H1 (cell line): ENCODE results near the gene THAP4. TPM values are rescaled to one million over a fixed set of nuclear protein-coding genes. Genes with fewer than 3 reads are reported as not detected.

Source experiments
- CTCF ChIA-PET: fragments of 300-600 bp; sonication (Branson Sonifier 250); formaldehyde crosslinking; loops from one replicate; lab custom pipeline; 2021; ENCODE audit not compliant: partially characterized antibody; lab: Charles Lee
- POLR2A ChIA-PET: fragments of 300-600 bp; sonication (Branson Sonifier 250); formaldehyde crosslinking; loops from one replicate; lab custom pipeline; 2021; ENCODE audit warnings: inconsistent platforms; ENCODE audit not compliant: partially characterized antibody; lab: Charles Lee
- DNase-seq, 2 experiments: peaks; one replicate each; pipeline versions ENCODE4 v3.0.0 to v3.0.0-alpha.2; 2010 to 2022; ENCODE audit warnings: low spot score in 2 of 2, low read depth in 1 of 2, mixed read lengths in 1 of 2
- FAIRE-seq: peaks from 2 replicates; lab custom pipeline; 2011; peaks lifted over from hg19 to GRCh38; lab: Jason Lieb, UNC
- H2AFZ ChIP-seq: 2 replicates; pipeline ENCODE4 v1.8.1; 2012; ENCODE audit warnings: low read length, inconsistent platforms
- H2AK5ac ChIP-seq: 2 replicates; pipeline ENCODE4 v1.6.1; 2013; ENCODE audit warnings: low read depth, low read length
- H2BK120ac ChIP-seq: replicated peaks from 2 replicates; pipeline ENCODE3; 2013; ENCODE audit warnings: low read depth, low read length, inconsistent platforms
- H2BK12ac ChIP-seq: 2 replicates; pipeline ENCODE4 v1.6.1; 2013; ENCODE audit warnings: low read depth, low read length
- H2BK15ac ChIP-seq: 2 replicates; pipeline ENCODE4 v1.6.1; 2013; ENCODE audit warnings: low read length
- H2BK20ac ChIP-seq: 2 replicates; pipeline ENCODE4 v1.6.1; 2013; ENCODE audit warnings: low read length
- H2BK5ac ChIP-seq: 2 replicates; pipeline ENCODE4 v1.6.1; 2013; ENCODE audit warnings: low read depth, low read length
- H3K14ac ChIP-seq: 2 replicates; pipeline ENCODE4 v1.6.1; 2013; ENCODE audit warnings: inconsistent platforms; ENCODE audit not compliant: insufficient read length
- H3K18ac ChIP-seq: 2 replicates; pipeline ENCODE4 v1.6.1; 2013; ENCODE audit warnings: low read length; ENCODE audit errors: extremely low read depth
- H3K23ac ChIP-seq: 2 replicates; pipeline ENCODE4 v1.6.1; 2013; ENCODE audit warnings: inconsistent platforms; ENCODE audit not compliant: insufficient read length
- H3K23me2 ChIP-seq: 2 replicates; pipeline ENCODE4 v1.6.1; 2013; ENCODE audit warnings: low read depth, low read length
- H3K27ac ChIP-seq: 2 replicates; pipeline ENCODE4 v1.6.1; 2011; ENCODE audit warnings: low read depth, low read length, inconsistent platforms
- H3K27me3 ChIP-seq, 4 experiments: replicated peaks in 1 of 4; 1 replicate in 1 of 4; 2 replicates in 3 of 4; pipeline versions ENCODE4 v1.6.1 to v1.8.1; 2011 to 2013; ENCODE audit warnings: low read length in 3 of 4, mild to moderate bottlenecking in 3 of 4, inconsistent platforms in 2 of 4, mixed read lengths in 2 of 4, moderate library complexity in 1 of 4; ENCODE audit not compliant: control insufficient read depth in 3 of 4, insufficient read depth in 3 of 4; ENCODE audit errors: extremely low read depth in 1 of 4
- H3K36me3 ChIP-seq, 4 experiments: 2 replicates each; pipeline versions ENCODE4 v1.6.1 to v1.8.1; 2011 to 2013; ENCODE audit warnings: mild to moderate bottlenecking in 4 of 4, low read length in 3 of 4, moderate library complexity in 2 of 4, control low read depth in 1 of 4, inconsistent platforms in 1 of 4; ENCODE audit not compliant: insufficient read depth in 4 of 4, control insufficient read depth in 2 of 4
- H3K4ac ChIP-seq: replicated peaks from 2 replicates; pipeline ENCODE3; 2013; ENCODE audit warnings: low read length, low read depth, mixed read lengths, inconsistent platforms; ENCODE audit not compliant: insufficient read length
- H3K4me1 ChIP-seq, 4 experiments: replicated peaks in 1 of 4; 1 replicate in 1 of 4; 2 replicates in 3 of 4; pipeline versions ENCODE4 v1.6.1 to v1.8.1; 2011 to 2013; ENCODE audit warnings: low read length in 3 of 4, inconsistent platforms in 2 of 4, mixed read lengths in 1 of 4; ENCODE audit not compliant: insufficient read depth in 4 of 4, control insufficient read depth in 3 of 4
- H3K4me2 ChIP-seq, 2 experiments: 2 replicates each; pipeline versions ENCODE4 v1.6.1 to v1.8.1; 2011 to 2013; ENCODE audit warnings: low read depth in 2 of 2, low read length in 2 of 2, control low read depth in 1 of 2, inconsistent platforms in 1 of 2, mild to moderate bottlenecking in 1 of 2; ENCODE audit not compliant: insufficient read depth in 1 of 2
- H3K4me3 ChIP-seq, 4 experiments: fragments of 200-600, 300-600 bp in 1 of 4; sonication (generic), shearing (Covaris generic), sonication (Bioruptor Twin) in 1 of 4; 2 replicates each; pipeline versions ENCODE4 v1.5.1 to v1.8.1; 2011 to 2016; ENCODE audit warnings: low read length in 4 of 4, low read depth in 3 of 4, control low read depth in 2 of 4, inconsistent platforms in 2 of 4, mild to moderate bottlenecking in 2 of 4, mixed read lengths in 1 of 4, moderate library complexity in 1 of 4; ENCODE audit not compliant: insufficient read depth in 2 of 4; ENCODE audit errors: extremely low read depth in 1 of 4
- H3K56ac ChIP-seq: replicated peaks from 2 replicates; pipeline ENCODE3; 2013; ENCODE audit warnings: low read depth, mild to moderate bottlenecking, mixed read lengths, low read length, inconsistent platforms; ENCODE audit not compliant: insufficient read length
- H3K79me1 ChIP-seq: 2 replicates; pipeline ENCODE4 v1.6.1; 2013; ENCODE audit warnings: low read depth, low read length, control low read depth
- H3K79me2 ChIP-seq, 2 experiments: 2 replicates each; pipeline versions ENCODE4 v1.6.1 to v1.8.1; 2012 to 2013; ENCODE audit warnings: low read length in 2 of 2, mild to moderate bottlenecking in 2 of 2, inconsistent platforms in 1 of 2; ENCODE audit not compliant: insufficient read depth in 2 of 2, control insufficient read depth in 1 of 2
- H3K9ac ChIP-seq, 4 experiments: replicated peaks in 1 of 4; 1 replicate in 1 of 4; 2 replicates in 3 of 4; pipeline versions ENCODE4 v1.6.1 to v1.8.1; 2011 to 2013; ENCODE audit warnings: low read depth in 3 of 4, low read length in 3 of 4, control low read depth in 2 of 4, mild to moderate bottlenecking in 2 of 4, moderate library complexity in 2 of 4, inconsistent platforms in 1 of 4; ENCODE audit errors: extremely low read depth in 1 of 4
- H3K9me3 ChIP-seq, 2 experiments: 2 replicates each; pipeline versions ENCODE4 v1.6.1 to v1.8.1; 2012 to 2013; ENCODE audit warnings: mild to moderate bottlenecking in 2 of 2, moderate library complexity in 2 of 2, control low read depth in 1 of 2, inconsistent platforms in 1 of 2, low read depth in 1 of 2, low read length in 1 of 2, mixed read lengths in 1 of 2; ENCODE audit not compliant: insufficient read depth in 2 of 2
- H4K20me1 ChIP-seq, 2 experiments: replicated peaks in 1 of 2; 2 replicates each; pipeline versions ENCODE3 to v1.8.1; 2011 to 2013; ENCODE audit warnings: inconsistent platforms in 2 of 2, low read length in 2 of 2, mild to moderate bottlenecking in 1 of 2; ENCODE audit not compliant: insufficient read depth in 2 of 2, control insufficient read depth in 1 of 2
- H4K5ac ChIP-seq: 2 replicates; pipeline ENCODE4 v1.6.1; 2013; ENCODE audit warnings: low read length, low read depth, mixed read lengths, inconsistent platforms; ENCODE audit not compliant: insufficient read length
- H4K8ac ChIP-seq: 2 replicates; pipeline ENCODE4 v1.8.0; 2013; ENCODE audit warnings: mild to moderate bottlenecking, moderate library complexity, low read length, inconsistent platforms; ENCODE audit not compliant: insufficient read depth; ENCODE audit errors: extremely low read depth
- H4K91ac ChIP-seq: replicated peaks from 2 replicates; pipeline ENCODE3; 2013; ENCODE audit warnings: low read length, mixed read lengths, inconsistent platforms; ENCODE audit not compliant: insufficient read length
- BCL11A ChIP-seq, 2 experiments: IDR thresholded peaks; one replicate each; pipeline ENCODE4 v1.6.1; 2011; ENCODE audit warnings: low read depth in 2 of 2, low read length in 2 of 2, mild to moderate bottlenecking in 2 of 2
- E2F6 ChIP-seq: IDR thresholded peaks from 2 replicates; pipeline ENCODE4 v1.6.1; 2012; ENCODE audit warnings: inconsistent platforms
- HDAC6 ChIP-seq: IDR thresholded peaks from one replicate; pipeline ENCODE4 v1.7.1; 2012; ENCODE audit warnings: low read depth, mild to moderate bottlenecking, inconsistent platforms, low read length, moderate library complexity
- KDM5A ChIP-seq: fragments of 200-600 bp; IDR thresholded peaks from 2 replicates; pipeline ENCODE4 v1.7.1; 2012; ENCODE audit warnings: mild to moderate bottlenecking, low read length, inconsistent platforms, mixed read lengths
- MAFK ChIP-seq: IDR thresholded peaks from 2 replicates; pipeline ENCODE4 v1.6.1; 2012; ENCODE audit warnings: low read depth, mild to moderate bottlenecking, improper control_type of control experiment, low read length
- RBBP5 ChIP-seq: IDR thresholded peaks from 2 replicates; pipeline ENCODE4 v1.7.1; 2012; ENCODE audit warnings: low read depth, mild to moderate bottlenecking, inconsistent platforms, low read length, moderate library complexity, borderline replicate concordance
- RFX5 ChIP-seq: IDR thresholded peaks from 2 replicates; pipeline ENCODE4 v1.6.1; 2011; ENCODE audit warnings: low read depth, low read length, improper control_type of control experiment, borderline replicate concordance
- SIN3A ChIP-seq, 2 experiments: IDR thresholded peaks in 1 of 2; conservative IDR thresholded peaks in 1 of 2; 2 replicates each; pipeline ENCODE4 v1.6.1; 2011 to 2012; ENCODE audit warnings: low read length in 2 of 2, improper control_type of control experiment in 1 of 2, low read depth in 1 of 2, mild to moderate bottlenecking in 1 of 2
- SUZ12 ChIP-seq: fragments of 200-600 bp; sonication (generic); IDR thresholded peaks from 2 replicates; pipeline ENCODE4 v1.6.1; 2012; ENCODE audit warnings: mild to moderate bottlenecking, inconsistent platforms, low read length, moderate library complexity, mixed read lengths
- TEAD4 ChIP-seq: IDR thresholded peaks from 2 replicates; pipeline ENCODE4 v1.6.1; 2012; ENCODE audit warnings: low read depth, low read length, inconsistent platforms, mixed read lengths
- YY1 ChIP-seq: IDR thresholded peaks from 2 replicates; pipeline ENCODE4 v1.6.1; 2011; ENCODE audit warnings: low read depth, mild to moderate bottlenecking, low read length
- WGBS, 2 experiments: shearing (Covaris generic) in 1 of 2; methylation state at CpG; one replicate each; pipeline versions ENCODE4 v1.1.6 to v1.1.7; 2013 to 2015; ENCODE audit warnings: low lambda C conversion rate in 2 of 2, mixed read lengths in 2 of 2, inconsistent platforms in 1 of 2, low coverage in 1 of 2, missing lambda C conversion rate in 1 of 2; ENCODE audit not compliant: insufficient replicate concordance in 2 of 2, insufficient coverage in 1 of 2, insufficient read length in 1 of 2; ENCODE audit errors: extremely low coverage in 1 of 2, missing lambda C conversion rate in 1 of 2; 5-methylcytosine and 5-hydroxymethylcytosine counted together
- polyA plus RNA-seq, 7 experiments: library from polyadenylated mRNA; depleted of rRNA in 3 of 7; stranded (reverse) in 5 of 7; unstranded in 2 of 7; fragments of >200 nt in 5 of 7; fragments of 200-250 nt in 2 of 7; gene quantifications; 1 replicate in 5 of 7; 2 replicates in 1 of 7; 4 replicates in 1 of 7; pipeline versions ENCODE4 v1.2.1 to v1.2.3, GENCODE V29; 2011 to 2013; ENCODE audit warnings: missing spikeins in 2 of 7, mixed read lengths in 2 of 7
- total RNA-seq: library from RNA; stranded (reverse); fragmentation: NEBNext Ultra II Directional; extraction: Animal tissue kit (Norgen Biotek cat#: 25700); gene quantifications from 2 replicates; pipeline ENCODE4 v1.2.1, GENCODE V29; 2021

Gene THAP4
- total and polyA plus RNA-seq, 2 of the 8 experiments (the other 6 are each of a cell fraction or from before 2014, with no cell fraction given), result 78.9 to 83.6 TPM

GRCh38 chr2:241554610-241555322 is 82.2 kb downstream of the THAP4 start:
- Histone ChIP-seq H2AK5ac (no peak overlapping the region), H3K36me3 (no peaks in the 10 kb centered on the region), H2BK12ac (peak overlapping the region; percentile 62; the same call in 1 of the 2 replicates), H3K79me2 (no peaks in the 10 kb centered on the region), H3K23me2 (peaks cover 7% of the 10 kb centered on the region; the same call in 1 of the 2 replicates), H2BK120ac (peak overlapping the region; percentile 21), H2BK15ac (no peak overlapping the region), H2BK5ac (no peak overlapping the region; the same call in 1 of the 2 replicates), H3K4me1 (peaks cover 0 to 5% (median under 1%) of the 10 kb centered on the region in 4 experiments; a peak in 3 of 7 replicates), H3K9me3 (0 out of 4 replicates have a peak, but pooled peaks cover 0 to 4% of the 10 kb centered on the region in 2 experiments), H3K23ac (no peak overlapping the region), H3K18ac (no peak overlapping the region; the same call in 1 of the 2 replicates), H3K9ac (no peak overlapping the region), H2BK20ac (peak overlapping the region; percentile 61; the same call in 1 of the 2 replicates), H3K79me1 (no peaks in the 10 kb centered on the region), H3K4me3 (no peak overlapping the region), H3K27ac (no peak overlapping the region), H4K20me1 (no peaks in the 10 kb centered on the region), H3K56ac (no peak overlapping the region), H4K5ac (no peak overlapping the region), H2AFZ (no peak overlapping the region), H3K14ac (no peak overlapping the region), H4K8ac (no peak overlapping the region), H3K4ac (peak overlapping the region; percentile 5), H3K4me2 (no peak overlapping the region), H3K27me3 (peaks cover 0 to 2% (median 0%) of the 10 kb centered on the region in 4 experiments; a peak in 2 of 7 replicates), H4K91ac (peak overlapping the region; percentile 66)
- ChIA-PET POLR2A (interaction anchor here (0.8 to 0.9 kb wide), 2 partner anchors 42 to 289 kb away, joined by 3 read pairs; no protein-coding TSS in a partner anchor), CTCF (interaction anchor here (0.8 to 2.2 kb wide), 5 partner anchors 9 to 36 kb away, joined by 3 to 9 read pairs (median 3); no protein-coding TSS in a partner anchor)
- FAIRE-seq, result no peak
- 88% methylated on average over 7 of the region's 7 CpGs; no CpG with 5 or more reads in 1 of the 2 experiments for whole genome bisulfite sequencing, 2 experiments
- no peak for DNase-seq
- no peak for TF ChIP-seq KDM5A
- TF ChIP-seq RFX5, result no peak
- no peak for TF ChIP-seq SIN3A (conservative IDR thresholded peaks at IDR 0.05 in 1 of 2, IDR thresholded peaks at IDR 0.05 in 1 of 2; ENCODE audit: low read depth in 1 of 2, low read length in 2 of 2)
- TF ChIP-seq RBBP5, result no peak
- no peak for TF ChIP-seq HDAC6
- no peak for TF ChIP-seq E2F6
- TF ChIP-seq MAFK, result no peak
- TF ChIP-seq BCL11A (IDR thresholded peaks at IDR 0.05; ENCODE audit: low read depth in 2 of 2, low read length in 2 of 2), result no peak
- TF ChIP-seq SUZ12, result no peak
- TF ChIP-seq YY1, result no peak
- TF ChIP-seq TEAD4, result no peak
